SK-N-SH (cell line): ENCODE results near the gene SEZ6L. TPM values are rescaled to one million over a fixed set of nuclear protein-coding genes. Genes with fewer than 3 reads are reported as not detected.

ENCODE experiments used
- CTCF ChIA-PET: fragments of 300-600, 350-600 bp; formaldehyde crosslinking; extraction: SDS; loops from one replicate; lab custom pipeline; 2021; lab: Yijun Ruan, JAX
- POLR2A ChIA-PET: fragments of 350-600 bp; sonication (Branson Sonifier 250); formaldehyde crosslinking; extraction: SDS; loops from one replicate; lab custom pipeline; 2020; ENCODE audit warnings: antibody characterized with exemption, inconsistent platforms; lab: Yijun Ruan, JAX
- DNase-seq: peaks from one replicate; pipeline ENCODE4 v3.0.0; 2012
- H2AFZ ChIP-seq: fragments of 200-600 bp; sonication (generic); 2 replicates; pipeline ENCODE4 v1.8.1; 2016; ENCODE audit warnings: antibody characterized with exemption, mild to moderate bottlenecking, low read depth
- H3F3A ChIP-seq: fragments of 200-600 bp; sonication (generic); replicated peaks from 2 replicates; pipeline ENCODE3; 2016; ENCODE audit warnings: antibody characterized with exemption, mild to moderate bottlenecking; ENCODE audit not compliant: insufficient read depth
- H3K27ac ChIP-seq, 2 experiments: fragments of 200-500 bp in 1 of 2; fragments of 200-600 bp in 1 of 2; sonication (Bioruptor generic) in 1 of 2; sonication (generic), shearing (Covaris generic) in 1 of 2; 2 replicates each; pipeline versions ENCODE4 v1.5.1 to v1.6.1; 2014 to 2016; ENCODE audit warnings: low read depth in 2 of 2, inconsistent platforms in 1 of 2, low read length in 1 of 2, mild to moderate bottlenecking in 1 of 2, mixed read lengths in 1 of 2
- H3K27me3 ChIP-seq: fragments of 200-600 bp; sonication (generic), shearing (Covaris generic); 2 replicates; pipeline ENCODE4 v1.6.1; 2016; ENCODE audit warnings: mixed run types; ENCODE audit not compliant: insufficient read depth
- H3K36me3 ChIP-seq, 2 experiments: fragments of 200-500 bp in 1 of 2; fragments of 200-600 bp in 1 of 2; sonication (Bioruptor generic) in 1 of 2; sonication (generic) in 1 of 2; replicated peaks in 1 of 2; 2 replicates each; pipeline versions ENCODE3 to v1.5.1; 2014 to 2016; ENCODE audit warnings: low read length in 1 of 2, mild to moderate bottlenecking in 1 of 2; ENCODE audit not compliant: insufficient read depth in 2 of 2, control insufficient read depth in 1 of 2
- H3K4me1 ChIP-seq, 2 experiments: fragments of 200-500 bp in 1 of 2; fragments of 200-600 bp in 1 of 2; sonication (Bioruptor generic) in 1 of 2; sonication (generic), shearing (Covaris generic) in 1 of 2; 2 replicates each; pipeline versions ENCODE4 v1.5.1 to v1.6.1; 2014 to 2016; ENCODE audit warnings: low read depth in 1 of 2, low read length in 1 of 2, mixed run types in 1 of 2; ENCODE audit not compliant: insufficient read depth in 2 of 2, control insufficient read depth in 1 of 2
- H3K4me2 ChIP-seq: fragments of 200-600 bp; sonication (generic), shearing (Covaris generic); 2 replicates; pipeline ENCODE4 v1.6.1; 2017; ENCODE audit warnings: mixed run types
- H3K4me3 ChIP-seq, 2 experiments: fragments of 200-500 bp in 1 of 2; fragments of 200-600 bp in 1 of 2; sonication (Bioruptor generic) in 1 of 2; sonication (generic), shearing (Covaris generic) in 1 of 2; 2 replicates each; pipeline versions ENCODE4 v1.5.1 to v1.8.1; 2014 to 2016; ENCODE audit warnings: low read depth in 2 of 2, inconsistent platforms in 1 of 2, low read length in 1 of 2, mild to moderate bottlenecking in 1 of 2, mixed read lengths in 1 of 2, moderate library complexity in 1 of 2
- H3K79me2 ChIP-seq: fragments of 200-600 bp; sonication (generic); 2 replicates; pipeline ENCODE4 v1.8.1; 2017; ENCODE audit warnings: mild to moderate bottlenecking; ENCODE audit not compliant: insufficient read depth
- H3K9ac ChIP-seq: fragments of 200-600 bp; sonication (generic); 2 replicates; pipeline ENCODE4 v1.6.1; 2017; ENCODE audit warnings: mixed run types
- H3K9me2 ChIP-seq: fragments of 200-600 bp; sonication (generic); 2 replicates; pipeline ENCODE4 v1.6.1; 2017; ENCODE audit warnings: mixed run types
- H3K9me3 ChIP-seq: fragments of 200-600 bp; sonication (generic); 2 replicates; pipeline ENCODE4 v1.6.1; 2017; ENCODE audit warnings: mixed run types, mild to moderate bottlenecking, moderate library complexity
- H4K20me1 ChIP-seq: fragments of 200-600 bp; sonication (generic); 2 replicates; pipeline ENCODE4 v1.6.1; 2017; ENCODE audit warnings: mild to moderate bottlenecking, mixed run types; ENCODE audit not compliant: insufficient read depth
- ELF1 ChIP-seq: IDR thresholded peaks from 2 replicates; pipeline ENCODE4 v1.4.0; 2012
- EP300 ChIP-seq, 2 experiments: IDR thresholded peaks; 2 replicates each; pipeline versions ENCODE4 v1.4.0 to v1.6.1; 2012; ENCODE audit warnings: borderline replicate concordance in 1 of 2, low read depth in 1 of 2, low read length in 1 of 2
- FOSL2 ChIP-seq: IDR thresholded peaks from 2 replicates; pipeline ENCODE4 v1.4.0; 2012; ENCODE audit warnings: low read depth, mild to moderate bottlenecking, moderate library complexity, borderline replicate concordance
- JUND ChIP-seq: IDR thresholded peaks from 2 replicates; pipeline ENCODE4 v1.4.0; 2012
- POLR2AphosphoS5 ChIP-seq: IDR thresholded peaks from 2 replicates; pipeline ENCODE4 v1.6.1; 2012; ENCODE audit warnings: low read depth, low read length
- RAD21 ChIP-seq: IDR thresholded peaks from 2 replicates; pipeline ENCODE4 v1.6.1; 2012; ENCODE audit warnings: mild to moderate bottlenecking, low read length
- SMC3 ChIP-seq: IDR thresholded peaks from 2 replicates; pipeline ENCODE4 v1.6.1; 2012; ENCODE audit warnings: low read depth, low read length, improper control_type of control experiment
- TEAD4 ChIP-seq: IDR thresholded peaks from 2 replicates; pipeline ENCODE4 v1.4.0; 2012; ENCODE audit warnings: mild to moderate bottlenecking, borderline replicate concordance; ENCODE audit not compliant: insufficient read depth
- USF1 ChIP-seq: IDR thresholded peaks from 2 replicates; pipeline ENCODE4 v1.4.0; 2012; ENCODE audit warnings: low read depth, borderline replicate concordance
- USF2 ChIP-seq: fragments of 150-350 bp; IDR thresholded peaks from 2 replicates; pipeline ENCODE4 v1.6.1; 2017; ENCODE audit warnings: antibody characterized with exemption, low read length, low read depth, borderline replicate concordance
- WGBS: methylation state at CpG from one replicate; pipeline ENCODE4 v1.1.6; 2017; ENCODE audit warnings: low lambda C conversion rate; 5-methylcytosine and 5-hydroxymethylcytosine counted together
- polyA plus RNA-seq, 3 experiments: library from polyadenylated mRNA; depleted of rRNA; stranded (reverse); fragments of >200 nt; gene quantifications; 2 replicates each; pipeline ENCODE4 v1.2.3, GENCODE V29; 2012
- TF ChIP-seq, protein P1 (sequence below): fragments of 200-600 bp; sonication (generic); IDR thresholded peaks from 2 replicates; pipeline ENCODE4 v1.6.1; 2017; ENCODE audit warnings: antibody characterized with exemption, mild to moderate bottlenecking, moderate library complexity
- TF ChIP-seq, protein P2 (sequence below): IDR thresholded peaks from 2 replicates; pipeline ENCODE4; 2012

Gene SEZ6L
- polyA plus RNA-seq, 1 of the 3 experiments (the other 2 are of a cell fraction) = 0.10 TPM

- no peaks in the 10 kb centered on the region for H3K79me2 ChIP-seq
- WGBS = 13% methylated on average over 3 of the region's 3 CpGs
- no peaks in the 10 kb centered on the region for H3K4me1 ChIP-seq
- no peak overlapping the region for H2AFZ ChIP-seq
- no peaks in the 10 kb centered on the region for H3K36me3 ChIP-seq
- no peaks in the 10 kb centered on the region for H3F3A ChIP-seq
- DNase-seq = no peak
- H3K9me3 ChIP-seq = no peaks in the 10 kb centered on the region
- CTCF ChIA-PET = interaction anchor here (0.6 to 3.3 kb wide), 4 partner anchors 23 to 162 kb away, joined by 3 to 14 read pairs (median 3); no protein-coding TSS in a partner anchor
- no peak overlapping the region for H3K9ac ChIP-seq
- no peaks in the 10 kb centered on the region for H3K9me2 ChIP-seq
- POLR2A ChIA-PET = no interaction called here
- H4K20me1 ChIP-seq = no peaks in the 10 kb centered on the region
- no peak overlapping the region for H3K27ac ChIP-seq
- TF ChIP-seq USF1 = no peak
- TF ChIP-seq, protein P1, sequence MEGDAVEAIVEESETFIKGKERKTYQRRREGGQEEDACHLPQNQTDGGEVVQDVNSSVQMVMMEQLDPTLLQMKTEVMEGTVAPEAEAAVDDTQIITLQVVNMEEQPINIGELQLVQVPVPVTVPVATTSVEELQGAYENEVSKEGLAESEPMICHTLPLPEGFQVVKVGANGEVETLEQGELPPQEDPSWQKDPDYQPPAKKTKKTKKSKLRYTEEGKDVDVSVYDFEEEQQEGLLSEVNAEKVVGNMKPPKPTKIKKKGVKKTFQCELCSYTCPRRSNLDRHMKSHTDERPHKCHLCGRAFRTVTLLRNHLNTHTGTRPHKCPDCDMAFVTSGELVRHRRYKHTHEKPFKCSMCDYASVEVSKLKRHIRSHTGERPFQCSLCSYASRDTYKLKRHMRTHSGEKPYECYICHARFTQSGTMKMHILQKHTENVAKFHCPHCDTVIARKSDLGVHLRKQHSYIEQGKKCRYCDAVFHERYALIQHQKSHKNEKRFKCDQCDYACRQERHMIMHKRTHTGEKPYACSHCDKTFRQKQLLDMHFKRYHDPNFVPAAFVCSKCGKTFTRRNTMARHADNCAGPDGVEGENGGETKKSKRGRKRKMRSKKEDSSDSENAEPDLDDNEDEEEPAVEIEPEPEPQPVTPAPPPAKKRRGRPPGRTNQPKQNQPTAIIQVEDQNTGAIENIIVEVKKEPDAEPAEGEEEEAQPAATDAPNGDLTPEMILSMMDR = no peak
- TF ChIP-seq, protein P2, sequence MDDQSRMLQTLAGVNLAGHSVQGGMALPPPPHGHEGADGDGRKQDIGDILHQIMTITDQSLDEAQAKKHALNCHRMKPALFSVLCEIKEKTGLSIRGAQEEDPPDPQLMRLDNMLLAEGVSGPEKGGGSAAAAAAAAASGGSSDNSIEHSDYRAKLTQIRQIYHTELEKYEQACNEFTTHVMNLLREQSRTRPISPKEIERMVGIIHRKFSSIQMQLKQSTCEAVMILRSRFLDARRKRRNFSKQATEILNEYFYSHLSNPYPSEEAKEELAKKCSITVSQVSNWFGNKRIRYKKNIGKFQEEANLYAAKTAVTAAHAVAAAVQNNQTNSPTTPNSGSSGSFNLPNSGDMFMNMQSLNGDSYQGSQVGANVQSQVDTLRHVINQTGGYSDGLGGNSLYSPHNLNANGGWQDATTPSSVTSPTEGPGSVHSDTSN = no peak
- no peak for TF ChIP-seq SMC3
- no peak for TF ChIP-seq USF2
- TF ChIP-seq RAD21 = no peak
- no peak for TF ChIP-seq POLR2AphosphoS5
- no peak for TF ChIP-seq ELF1
- TF ChIP-seq JUND = no peak
- TF ChIP-seq EP300 (IDR thresholded peaks at IDR 0.05; ENCODE audit: borderline replicate concordance in 1 of 2, low read depth in 1 of 2, low read length in 1 of 2) = no peak
- no peak overlapping the region for H3K4me2 ChIP-seq
- no peak overlapping the region for H3K4me3 ChIP-seq
- H3K27me3 ChIP-seq = no peaks in the 10 kb centered on the region
These were observed 27.4 kb downstream of the SEZ6L start for GRCh38 chr22:26196657-26197056.

DNA sequence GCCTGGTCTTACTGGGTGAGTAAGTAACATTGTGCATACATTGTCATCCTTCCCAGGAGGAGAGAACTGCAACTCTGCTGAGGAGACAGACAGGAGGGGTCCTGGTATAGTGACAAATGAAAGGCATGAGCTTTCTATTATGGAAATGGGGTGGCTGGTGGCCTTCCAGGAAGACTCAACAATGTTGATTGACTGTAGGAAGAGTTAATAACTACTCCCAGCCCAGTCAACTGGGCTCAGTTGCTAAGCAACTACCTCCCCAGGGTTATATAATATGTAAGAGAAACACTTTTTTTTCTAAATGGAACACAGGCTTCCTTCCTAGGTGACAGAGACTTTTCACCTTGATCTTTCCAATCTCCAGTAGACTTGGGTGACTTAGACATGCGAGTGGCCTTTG is 28.2 kb downstream of the SEZ6L start:
- CTCF ChIA-PET = interaction anchor here (0.6 to 3.3 kb wide), 7 partner anchors 22 to 286 kb away, joined by 3 to 14 read pairs (median 3); no protein-coding TSS in a partner anchor

More for the DNA sequence above, 28.2 kb downstream of the SEZ6L start:
- TF ChIP-seq FOSL2 = no peak
- TF ChIP-seq TEAD4 = no peak
- TF ChIP-seq POLR2AphosphoS5 = no peak
- no peak for TF ChIP-seq ELF1
- no peak for TF ChIP-seq USF1
- no peaks in the 10 kb centered on the region for H3K4me1 ChIP-seq
- H3K36me3 ChIP-seq = no peaks in the 10 kb centered on the region
- H3K9me3 ChIP-seq = no peaks in the 10 kb centered on the region
- POLR2A ChIA-PET = no interaction called here
- no peak overlapping the region for H3K9ac ChIP-seq
- no peak overlapping the region for H3K4me2 ChIP-seq
- H3K27ac ChIP-seq = no peak overlapping the region
- 0% methylated on average over 1 of the region's 1 CpG for WGBS
- no peaks in the 10 kb centered on the region for H3K79me2 ChIP-seq
- H3K4me3 ChIP-seq = no peak overlapping the region
- H2AFZ ChIP-seq = no peak overlapping the region
- H3K9me2 ChIP-seq = no peaks in the 10 kb centered on the region
- H4K20me1 ChIP-seq = no peaks in the 10 kb centered on the region
- no peaks in the 10 kb centered on the region for H3F3A ChIP-seq
- H3K27me3 ChIP-seq = no peaks in the 10 kb centered on the region
- DNase-seq = no peak
